Measurements from ENCODE around the gene MROH2A. TPM values are rescaled to one million over a fixed set of nuclear protein-coding genes. Genes with fewer than 3 reads are reported as not detected.

The MROH2A gene
- total RNA-seq (2022; extraction: Qiagen RNA extraction): 0.12 to 0.26 TPM (median 0.18 TPM) in 4 of 5 replicates, not detected in the other

GRCh38 chr2:233778030-233778429 is at the start of gene MROH2A:
MROH2A (plus strand) TSS chr2:233778330; CDS start chr2:233779359, 1,029 bp downstream.

DNA sequence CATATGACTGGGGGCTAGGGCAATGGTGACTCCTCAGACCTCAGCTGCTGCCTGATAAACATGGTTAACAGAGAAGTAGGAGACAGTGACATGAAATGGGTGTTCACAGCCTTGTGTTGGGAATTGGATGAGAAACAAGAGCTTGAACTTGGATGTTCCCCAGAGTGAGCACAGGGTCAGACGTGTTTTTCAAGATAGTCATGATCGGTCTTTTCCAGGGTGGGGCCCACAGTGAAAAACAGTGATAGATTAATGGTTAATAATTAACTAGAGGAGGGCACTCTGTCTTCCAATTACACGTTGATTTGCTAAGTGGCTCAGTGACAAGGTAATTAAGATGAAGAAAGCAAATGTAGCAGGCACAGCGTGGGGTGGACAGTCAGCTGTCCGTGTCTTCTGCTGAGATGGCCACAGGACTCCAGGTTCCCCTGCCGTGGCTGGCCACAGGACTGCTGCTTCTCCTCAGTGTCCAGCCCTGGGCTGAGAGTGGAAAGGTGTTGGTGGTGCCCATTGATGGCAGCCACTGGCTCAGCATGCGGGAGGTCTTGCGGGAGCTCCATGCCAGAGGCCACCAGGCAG is 49.3 kb upstream of the MROH2A start, which contains the start of gene UGT1A3:
UGT1A3 (plus strand) TSS at position 320 of the 579 bp plus-strand sequence; CDS start at position 405, 85 bp downstream.

DNA sequence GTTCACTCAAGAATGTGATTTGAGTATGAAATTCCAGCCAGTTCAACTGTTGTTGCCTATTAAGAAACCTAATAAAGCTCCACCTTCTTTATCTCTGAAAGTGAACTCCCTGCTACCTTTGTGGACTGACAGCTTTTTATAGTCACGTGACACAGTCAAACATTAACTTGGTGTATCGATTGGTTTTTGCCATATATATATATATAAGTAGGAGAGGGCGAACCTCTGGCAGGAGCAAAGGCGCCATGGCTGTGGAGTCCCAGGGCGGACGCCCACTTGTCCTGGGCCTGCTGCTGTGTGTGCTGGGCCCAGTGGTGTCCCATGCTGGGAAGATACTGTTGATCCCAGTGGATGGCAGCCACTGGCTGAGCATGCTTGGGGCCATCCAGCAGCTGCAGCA is 18.1 kb upstream of the MROH2A start, which contains the start of gene UGT1A1:
UGT1A1 (plus strand) TSS at position 228 of the 400 bp plus-strand sequence; CDS start at position 246, 18 bp downstream.

DNA sequence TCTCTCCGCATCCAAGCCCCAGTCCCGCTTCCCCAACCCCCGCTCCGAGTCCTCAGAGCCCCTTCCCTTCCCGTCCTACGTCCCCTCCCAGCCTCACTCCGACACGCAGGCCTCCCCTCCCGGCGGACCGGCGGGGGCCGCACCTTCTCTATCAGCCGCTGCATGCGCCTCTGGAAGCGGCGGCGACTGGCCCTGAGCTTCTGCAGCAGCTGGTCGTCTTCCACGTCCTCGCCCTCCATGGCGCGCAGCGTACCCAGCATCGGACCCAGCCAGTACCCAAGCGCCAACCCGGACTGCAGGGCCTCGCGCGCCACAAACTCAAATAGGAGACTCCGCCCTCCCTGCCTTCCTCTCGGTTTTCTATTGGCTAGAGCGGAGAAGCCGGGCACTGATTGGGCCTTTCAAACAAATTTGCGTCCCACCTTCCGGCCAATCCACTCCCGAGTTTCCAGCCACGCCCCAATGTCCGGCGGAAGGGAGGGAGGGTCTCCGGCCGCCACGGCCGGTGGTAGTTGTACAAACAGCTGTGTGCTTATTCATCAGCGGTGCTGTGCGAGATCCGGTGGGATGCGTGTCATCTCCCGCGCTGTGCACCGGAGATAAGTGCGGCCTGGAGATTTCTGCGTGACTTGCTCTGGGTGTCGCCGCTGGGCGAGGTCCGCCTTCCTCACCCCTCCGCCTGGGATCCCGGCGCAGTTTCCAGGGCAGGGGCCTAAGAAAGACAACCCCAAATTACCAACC is 76.3 kb downstream of the MROH2A start, which contains the start of gene HJURP:
HJURP (minus strand) TSS at position 295 of the 741 bp plus-strand sequence; CDS start at position 260, 35 bp downstream.

GRCh38 chr2:233867993-233868532 is 89.9 kb downstream of the MROH2A start, which contains the start of gene MSL3B:
MSL3B (minus strand) TSS chr2:233868386.

Other genes with a start within 250 kb of the MROH2A start
- 20.9 to 28.6 TPM (median 25.2 TPM) in 5 replicates for gene USP40, start 211.5 kb upstream of the MROH2A start, total RNA-seq (2022; extraction: Qiagen RNA extraction)
- 0.06 TPM in 1 of 5 replicates, not detected in the others for gene UGT1A8, start 160.7 kb upstream of the MROH2A start, total RNA-seq (2022; extraction: Qiagen RNA extraction)
- gene UGT1A10, start 141.9 kb upstream of the MROH2A start, total RNA-seq (2022; extraction: Qiagen RNA extraction): 0.06 TPM in 1 of 5 replicates, not detected in the others
- gene UGT1A9, start 106.4 kb upstream of the MROH2A start, total RNA-seq (2022; extraction: Qiagen RNA extraction): 3.7 to 5.0 TPM (median 4.1 TPM) in 5 replicates
- 3.3 to 5.1 TPM (median 4.0 TPM) in 5 replicates for gene UGT1A7, start 96.4 kb upstream of the MROH2A start, total RNA-seq (2022; extraction: Qiagen RNA extraction)
- gene UGT1A6, start 85.4 kb upstream of the MROH2A start, total RNA-seq (2022; extraction: Qiagen RNA extraction): 0.39 to 1.5 TPM (median 1.2 TPM) in 5 replicates
- gene UGT1A5, start 65.4 kb upstream of the MROH2A start, total RNA-seq (2022; extraction: Qiagen RNA extraction): not detected in 5 replicates
- 0.07 to 0.12 TPM in 2 of 5 replicates, not detected in the others for gene UGT1A4, start 59.6 kb upstream of the MROH2A start, total RNA-seq (2022; extraction: Qiagen RNA extraction)
- 0.10 to 0.31 TPM (median 0.26 TPM) in 3 of 5 replicates, not detected in the others for gene UGT1A3, start 49.3 kb upstream of the MROH2A start, total RNA-seq (2022; extraction: Qiagen RNA extraction)
- gene UGT1A1, start 18.1 kb upstream of the MROH2A start, total RNA-seq (2022; extraction: Qiagen RNA extraction): 0.39 to 0.78 TPM (median 0.60 TPM) in 5 replicates
- 58.1 to 61.5 TPM (median 59.1 TPM) in 5 replicates for gene HJURP, start 76.2 kb downstream of the MROH2A start, total RNA-seq (2022; extraction: Qiagen RNA extraction)
- gene TRPM8, start 139.0 kb downstream of the MROH2A start, total RNA-seq (2022; extraction: Qiagen RNA extraction): 0.11 to 0.47 TPM (median 0.21 TPM) in 5 replicates

All from A549 treated with Mapracorat at 1 μM for 4 hours (cell line).